AG09309 (cell line): ENCODE data around the gene MYO16.
"Not testable (repeated sequence)": the region's sequence is repeated elsewhere in the genome, so short reads cannot be mapped to it uniquely, and the experiment has no call there.

Experiments used
- DNase-seq: peaks from one replicate; pipeline ENCODE4 v3.0.0-alpha.2; 2010; ENCODE audit warnings: low read depth
- H3K4me3 ChIP-seq: 2 replicates; pipeline ENCODE4 v1.5.1; 2011; ENCODE audit warnings: mild to moderate bottlenecking, low read depth, low read length, moderate library complexity; ENCODE audit not compliant: control insufficient read depth
- TF ChIP-seq, protein P1 (sequence below): IDR thresholded peaks from 2 replicates; pipeline ENCODE4 v1.5.1; 2011; ENCODE audit warnings: mild to moderate bottlenecking, low read depth, low read length, inconsistent platforms; ENCODE audit not compliant: insufficient read depth, control insufficient read depth; ENCODE audit errors: missing control alignments

Gene MYO16

DNA sequence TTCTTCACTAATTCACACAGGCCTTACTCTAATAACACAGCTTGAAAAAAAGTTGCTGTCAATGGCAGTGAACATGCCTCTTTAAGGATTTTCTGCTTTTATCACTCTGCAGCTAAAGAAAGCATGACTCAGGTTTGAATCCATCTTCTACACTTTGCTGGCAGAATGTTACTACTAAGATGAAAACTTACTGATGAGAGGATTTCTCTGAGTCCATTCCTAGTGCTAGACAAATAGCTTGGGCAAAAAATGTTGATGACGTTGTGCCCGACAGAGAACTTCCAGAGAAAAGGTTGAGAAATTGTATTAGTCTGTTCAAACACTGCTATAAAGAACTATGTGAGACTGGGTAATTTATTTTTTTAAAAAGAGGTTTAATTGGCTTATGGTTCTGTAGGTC is 585.0 kb downstream of the MYO16 start:
- H3K4me3 ChIP-seq = no peak overlapping the region
- TF ChIP-seq, protein P1, sequence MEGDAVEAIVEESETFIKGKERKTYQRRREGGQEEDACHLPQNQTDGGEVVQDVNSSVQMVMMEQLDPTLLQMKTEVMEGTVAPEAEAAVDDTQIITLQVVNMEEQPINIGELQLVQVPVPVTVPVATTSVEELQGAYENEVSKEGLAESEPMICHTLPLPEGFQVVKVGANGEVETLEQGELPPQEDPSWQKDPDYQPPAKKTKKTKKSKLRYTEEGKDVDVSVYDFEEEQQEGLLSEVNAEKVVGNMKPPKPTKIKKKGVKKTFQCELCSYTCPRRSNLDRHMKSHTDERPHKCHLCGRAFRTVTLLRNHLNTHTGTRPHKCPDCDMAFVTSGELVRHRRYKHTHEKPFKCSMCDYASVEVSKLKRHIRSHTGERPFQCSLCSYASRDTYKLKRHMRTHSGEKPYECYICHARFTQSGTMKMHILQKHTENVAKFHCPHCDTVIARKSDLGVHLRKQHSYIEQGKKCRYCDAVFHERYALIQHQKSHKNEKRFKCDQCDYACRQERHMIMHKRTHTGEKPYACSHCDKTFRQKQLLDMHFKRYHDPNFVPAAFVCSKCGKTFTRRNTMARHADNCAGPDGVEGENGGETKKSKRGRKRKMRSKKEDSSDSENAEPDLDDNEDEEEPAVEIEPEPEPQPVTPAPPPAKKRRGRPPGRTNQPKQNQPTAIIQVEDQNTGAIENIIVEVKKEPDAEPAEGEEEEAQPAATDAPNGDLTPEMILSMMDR = no peak
- no peak for DNase-seq

- TF ChIP-seq, protein P1 = no peak
Observed at GRCh38 chr13:109215377-109215776, 586.0 kb downstream of the MYO16 start.

DNA sequence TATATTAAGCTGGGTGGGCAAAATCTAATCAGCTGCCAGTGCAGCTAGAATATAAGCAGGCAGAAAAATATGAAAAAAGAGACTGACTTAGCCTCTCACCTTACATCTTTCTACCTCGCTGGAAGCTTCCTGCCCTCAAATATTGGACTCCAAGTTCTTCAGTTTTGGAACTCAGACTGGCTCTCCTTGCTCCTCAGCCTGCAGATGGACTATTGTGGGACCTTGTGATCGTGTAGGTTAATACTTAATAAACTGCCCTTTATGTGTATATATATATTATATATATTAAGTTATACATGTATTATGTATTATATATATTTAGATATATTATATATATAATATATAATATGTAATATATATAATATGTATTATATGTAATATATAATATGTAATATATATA is 588.1 kb downstream of the MYO16 start:
- DNase-seq = not testable (repeated sequence)

More at GRCh38 chr13:109215377-109215776, 586.0 kb downstream of the MYO16 start:
- no peak for DNase-seq
- H3K4me3 ChIP-seq = no peak overlapping the region

GRCh38 chr13:109220631-109221030 is 591.2 kb downstream of the MYO16 start:
- H3K4me3 ChIP-seq = no peak overlapping the region
- DNase-seq = no peak
- TF ChIP-seq, protein P1 = no peak

More for the DNA sequence above, 588.1 kb downstream of the MYO16 start:
- not testable (repeated sequence) for H3K4me3 ChIP-seq

GRCh38 chr13:109224033-109224432 is 594.6 kb downstream of the MYO16 start:
- no peak overlapping the region for H3K4me3 ChIP-seq
- DNase-seq = no peak
- TF ChIP-seq, protein P1 = no peak

- H3K4me3 ChIP-seq = no peak overlapping the region
- TF ChIP-seq, protein P1 = no peak
- DNase-seq = peak; percentile 11
Observed at GRCh38 chr13:109226631-109227030, 597.2 kb downstream of the MYO16 start.

- no peak overlapping the region for H3K4me3 ChIP-seq
- DNase-seq = no peak
- TF ChIP-seq, protein P1 = no peak
Observed at GRCh38 chr13:109227344-109227940, 598.0 kb downstream of the MYO16 start.
